ENCODE measurements around the gene RASA3. TPM values are rescaled to one million over a fixed set of nuclear protein-coding genes. Genes with fewer than 3 reads are reported as not detected.

The RASA3 gene
- total RNA-seq, 1 experiment from 2014 or later: 18.6 TPM

DNA sequence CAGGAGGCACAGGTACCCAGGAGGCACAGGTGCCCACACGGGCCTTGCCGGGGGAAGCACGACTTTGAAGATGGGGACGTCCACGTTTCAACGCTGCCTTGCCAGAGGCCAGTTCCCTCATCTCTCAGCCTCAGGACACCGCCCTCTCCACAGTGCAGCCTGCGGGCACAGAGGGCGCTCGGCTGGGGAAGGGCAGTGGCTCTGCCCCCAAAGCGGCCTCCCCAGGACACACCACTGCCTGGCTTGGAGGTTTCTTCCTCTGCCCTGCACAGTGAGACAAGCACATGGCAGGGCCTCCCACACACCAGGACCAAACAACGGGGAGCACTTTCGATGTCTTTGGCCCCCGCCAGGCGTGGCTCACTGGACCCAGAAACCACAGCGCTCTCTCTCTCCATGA, 73.0 kb downstream of the RASA3 start:
- no peak for ATAC-seq
- H3K27ac ChIP-seq (ENCODE audit: low read depth, low read length): no peak overlapping the region
- H3K9ac ChIP-seq (ENCODE audit: low read length): no peak overlapping the region
- H3K27me3 ChIP-seq (ENCODE audit: insufficient read depth, low read length): no peaks in the 10 kb centered on the region
- intact Hi-C loops (cut with micrococcal nuclease): no loop called here
- H4K20me1 ChIP-seq (ENCODE audit: insufficient read depth): no peaks in the 10 kb centered on the region
- H3K36me3 ChIP-seq (ENCODE audit: control insufficient read depth in 1 of 2, insufficient read depth in 2 of 2, low read length in 2 of 2): no peaks in the 10 kb centered on the region
- ChIA-PET POLR2A (no interaction called here), RAD21 (ENCODE audit: low non-redundant PET in 1 of 2, low total read pairs in 2 of 2, uncharacterized antibody in 2 of 2, unreplicated experiment in 2 of 2) (no interaction called here), CTCF (no interaction called here)
- TF ChIP-seq SRF (IDR thresholded peaks at IDR 0.05; ENCODE audit: low read depth) (no peak), CEBPB (IDR thresholded peaks at IDR 0.05; ENCODE audit: low read depth) (no peak), ZBTB33 (IDR thresholded peaks at IDR 0.05; ENCODE audit: extremely low read depth, insufficient replicate concordance, low read length) (no peak), EGR1 (IDR thresholded peaks at IDR 0.05; ENCODE audit: low read depth) (no peak), EZH2 (IDR thresholded peaks at IDR 0.05) (no peak), ATF3 (IDR thresholded peaks at IDR 0.05) (no peak)
- H3K4me2 ChIP-seq (ENCODE audit: low read length): no peak overlapping the region
- no peak for DNase-seq (ENCODE audit: low read depth, low spot score)
- BruUV-seq (replicated peaks): no TSS peak
- H3K79me2 ChIP-seq (ENCODE audit: insufficient read depth, low read length): peaks cover 36% of the 10 kb centered on the region
- H3K9me2 ChIP-seq (ENCODE audit: insufficient read depth): no peaks in the 10 kb centered on the region
- no peaks in the 10 kb centered on the region for H3K9me3 ChIP-seq (ENCODE audit: control insufficient read depth in 1 of 2, insufficient read depth in 1 of 2, low read depth in 1 of 2, low read length in 2 of 2)
- H2AFZ ChIP-seq (ENCODE audit: low read depth, low read length, poor library complexity, severe bottlenecking): no peak overlapping the region
- no peak overlapping the region for H3K4me3 ChIP-seq (replicated peaks in 1 of 2; ENCODE audit: low read depth in 1 of 2, low read length in 2 of 2)
- peaks cover 15% of the 10 kb centered on the region in 2 experiments for H3K4me1 ChIP-seq (ENCODE audit: control insufficient read depth in 1 of 2, insufficient read depth in 2 of 2, low read length in 2 of 2)

DNA sequence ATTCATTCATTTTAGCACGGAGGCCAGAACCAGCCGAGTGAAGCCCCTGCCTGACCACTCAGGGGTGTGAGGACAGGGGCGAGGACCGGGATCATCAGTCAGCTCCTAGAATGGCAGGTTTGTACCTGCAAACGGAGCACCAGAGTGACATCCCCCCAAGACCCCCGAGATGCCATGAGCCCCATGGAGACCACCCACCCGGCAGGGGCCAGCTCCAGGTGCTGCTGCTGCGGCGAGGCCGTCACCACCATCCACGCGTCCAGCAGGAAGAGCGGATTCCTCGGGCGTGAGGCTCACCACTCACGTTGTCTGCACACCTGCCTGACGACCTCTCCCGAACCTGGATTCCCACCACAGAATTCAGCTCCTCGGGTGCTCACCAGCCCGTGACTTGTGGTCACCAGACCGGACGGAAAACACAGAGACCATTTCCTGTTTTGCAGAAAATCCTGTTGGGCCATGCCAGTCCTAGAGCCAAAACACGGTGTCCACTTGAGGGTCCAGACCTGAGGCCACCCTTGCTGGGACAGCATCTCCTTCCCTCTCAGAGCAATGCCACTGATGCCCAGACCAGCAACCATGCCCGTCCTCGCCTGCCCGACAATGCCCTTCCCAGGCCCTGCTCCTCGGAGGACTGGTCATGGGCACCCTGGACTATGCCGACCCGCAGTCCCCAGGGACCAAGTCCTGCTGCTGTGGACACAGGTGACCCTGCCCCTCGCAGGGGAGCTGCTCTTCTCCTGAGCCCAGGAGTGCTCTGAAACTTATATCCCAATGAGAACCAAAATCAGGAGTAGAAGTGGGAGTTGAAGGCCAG, 74.2 kb downstream of the RASA3 start:
- H3K4me2 ChIP-seq (ENCODE audit: low read length): no peak overlapping the region
- no peaks in the 10 kb centered on the region for H3K27me3 ChIP-seq (ENCODE audit: insufficient read depth, low read length)
- H4K20me1 ChIP-seq (ENCODE audit: insufficient read depth): no peaks in the 10 kb centered on the region
- POLR2A ChIA-PET: no interaction called here
- CTCF ChIA-PET: no interaction called here
- RAD21 ChIA-PET (ENCODE audit: low non-redundant PET in 1 of 2, low total read pairs in 2 of 2, uncharacterized antibody in 2 of 2, unreplicated experiment in 2 of 2): no interaction called here
- no peak for DNase-seq (ENCODE audit: low read depth, low spot score)
- H3K27ac ChIP-seq (ENCODE audit: low read depth, low read length): no peak overlapping the region
- H3K4me1 ChIP-seq (ENCODE audit: control insufficient read depth in 1 of 2, insufficient read depth in 2 of 2, low read length in 2 of 2): peaks cover 4% of the 10 kb centered on the region in 2 experiments; a peak in 2 of 4 replicates
- H3K9me3 ChIP-seq (ENCODE audit: control insufficient read depth in 1 of 2, insufficient read depth in 1 of 2, low read depth in 1 of 2, low read length in 2 of 2): no peaks in the 10 kb centered on the region
- no peak overlapping the region for H3K9ac ChIP-seq (ENCODE audit: low read length)
- H3K79me2 ChIP-seq (ENCODE audit: insufficient read depth, low read length): peaks cover 26% of the 10 kb centered on the region
- no TSS peak for BruUV-seq (replicated peaks)
- no peaks in the 10 kb centered on the region for H3K9me2 ChIP-seq (ENCODE audit: insufficient read depth)
- H3K4me3 ChIP-seq (replicated peaks in 1 of 2; ENCODE audit: low read depth in 1 of 2, low read length in 2 of 2): no peak overlapping the region
- intact Hi-C loops (cut with micrococcal nuclease): no loop called here
- no peaks in the 10 kb centered on the region for H3K36me3 ChIP-seq (ENCODE audit: control insufficient read depth in 1 of 2, insufficient read depth in 2 of 2, low read length in 2 of 2)
- no peak for ATAC-seq
- H2AFZ ChIP-seq (ENCODE audit: low read depth, low read length, poor library complexity, severe bottlenecking): no peak overlapping the region
- TF ChIP-seq, protein P1, sequence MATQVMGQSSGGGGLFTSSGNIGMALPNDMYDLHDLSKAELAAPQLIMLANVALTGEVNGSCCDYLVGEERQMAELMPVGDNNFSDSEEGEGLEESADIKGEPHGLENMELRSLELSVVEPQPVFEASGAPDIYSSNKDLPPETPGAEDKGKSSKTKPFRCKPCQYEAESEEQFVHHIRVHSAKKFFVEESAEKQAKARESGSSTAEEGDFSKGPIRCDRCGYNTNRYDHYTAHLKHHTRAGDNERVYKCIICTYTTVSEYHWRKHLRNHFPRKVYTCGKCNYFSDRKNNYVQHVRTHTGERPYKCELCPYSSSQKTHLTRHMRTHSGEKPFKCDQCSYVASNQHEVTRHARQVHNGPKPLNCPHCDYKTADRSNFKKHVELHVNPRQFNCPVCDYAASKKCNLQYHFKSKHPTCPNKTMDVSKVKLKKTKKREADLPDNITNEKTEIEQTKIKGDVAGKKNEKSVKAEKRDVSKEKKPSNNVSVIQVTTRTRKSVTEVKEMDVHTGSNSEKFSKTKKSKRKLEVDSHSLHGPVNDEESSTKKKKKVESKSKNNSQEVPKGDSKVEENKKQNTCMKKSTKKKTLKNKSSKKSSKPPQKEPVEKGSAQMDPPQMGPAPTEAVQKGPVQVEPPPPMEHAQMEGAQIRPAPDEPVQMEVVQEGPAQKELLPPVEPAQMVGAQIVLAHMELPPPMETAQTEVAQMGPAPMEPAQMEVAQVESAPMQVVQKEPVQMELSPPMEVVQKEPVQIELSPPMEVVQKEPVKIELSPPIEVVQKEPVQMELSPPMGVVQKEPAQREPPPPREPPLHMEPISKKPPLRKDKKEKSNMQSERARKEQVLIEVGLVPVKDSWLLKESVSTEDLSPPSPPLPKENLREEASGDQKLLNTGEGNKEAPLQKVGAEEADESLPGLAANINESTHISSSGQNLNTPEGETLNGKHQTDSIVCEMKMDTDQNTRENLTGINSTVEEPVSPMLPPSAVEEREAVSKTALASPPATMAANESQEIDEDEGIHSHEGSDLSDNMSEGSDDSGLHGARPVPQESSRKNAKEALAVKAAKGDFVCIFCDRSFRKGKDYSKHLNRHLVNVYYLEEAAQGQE (IDR thresholded peaks at IDR 0.05; ENCODE audit: low read depth): no peak
- TF ChIP-seq JUND (IDR thresholded peaks at IDR 0.05): no peak
- no peak for TF ChIP-seq ZFX (IDR thresholded peaks at IDR 0.05)
- no peak for TF ChIP-seq EZH2phosphoT487 (IDR thresholded peaks at IDR 0.05; ENCODE audit: borderline replicate concordance)
- TF ChIP-seq RAD21 (IDR thresholded peaks at IDR 0.05; ENCODE audit: low read depth): no peak
- TF ChIP-seq POLR2A (IDR thresholded peaks at IDR 0.05; ENCODE audit: borderline replicate concordance, extremely low read depth, insufficient read depth, insufficient read length): no peak
- no peak for TF ChIP-seq CEBPB (IDR thresholded peaks at IDR 0.05; ENCODE audit: low read depth)
- TF ChIP-seq CBX3 (IDR thresholded peaks at IDR 0.05; ENCODE audit: low read depth): no peak
- TF ChIP-seq, protein P2, sequence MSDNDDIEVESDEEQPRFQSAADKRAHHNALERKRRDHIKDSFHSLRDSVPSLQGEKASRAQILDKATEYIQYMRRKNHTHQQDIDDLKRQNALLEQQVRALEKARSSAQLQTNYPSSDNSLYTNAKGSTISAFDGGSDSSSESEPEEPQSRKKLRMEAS (IDR thresholded peaks at IDR 0.05): no peak
- TF ChIP-seq SIN3A (IDR thresholded peaks at IDR 0.05; ENCODE audit: low read depth): no peak
- TF ChIP-seq TCF7L2 (IDR thresholded peaks at IDR 0.05; ENCODE audit: borderline replicate concordance, extremely low read depth, insufficient read depth, insufficient read length): no peak

Measured in HCT116 (cell line).